Measurements from ENCODE around the gene LGALS7.
"Not testable (repeated sequence)": the region's sequence is repeated elsewhere in the genome, so short reads cannot be mapped to it uniquely, and the experiment has no call there.

LGALS7 gene

GRCh38 chr19:38812009-38812840 is 38.9 kb upstream of the LGALS7 start:
- 90 to 93% methylated on average over 18 of the region's 18 CpGs for WGBS, 2 experiments
- H3K36me3 ChIP-seq (ENCODE audit: control insufficient read depth, insufficient read depth, low read length): peaks cover 3% of the 10 kb centered on the region
- no peaks in the 10 kb centered on the region for H3K9me3 ChIP-seq (ENCODE audit: control insufficient read depth, low read length)
- H3K27ac ChIP-seq (ENCODE audit: insufficient read depth, low read depth, low read length, poor library complexity, severe bottlenecking): no peak overlapping the region
- H3K4me1 ChIP-seq (ENCODE audit: control insufficient read depth, insufficient read depth, low read length): no peaks in the 10 kb centered on the region
- no peak overlapping the region for H3K4me3 ChIP-seq (ENCODE audit: insufficient read depth, low read depth, low read length)
- H3K27me3 ChIP-seq (ENCODE audit: control insufficient read depth, insufficient read depth, low read length, poor library complexity, severe bottlenecking): no peaks in the 10 kb centered on the region

GRCh38 chr19:38809592-38810252 is 36.4 kb upstream of the LGALS7 start:
- 93 to 94% methylated on average over 7 to 8 of the region's 8 CpGs for WGBS, 2 experiments
- Histone ChIP-seq H3K36me3 (ENCODE audit: control insufficient read depth, insufficient read depth, low read length) (no peaks in the 10 kb centered on the region), H3K4me1 (ENCODE audit: control insufficient read depth, insufficient read depth, low read length) (no peaks in the 10 kb centered on the region), H3K9me3 (ENCODE audit: control insufficient read depth, low read length) (no peaks in the 10 kb centered on the region), H3K27me3 (ENCODE audit: control insufficient read depth, insufficient read depth, low read length, poor library complexity, severe bottlenecking) (no peaks in the 10 kb centered on the region), H3K4me3 (ENCODE audit: insufficient read depth, low read depth, low read length) (no peak overlapping the region), H3K27ac (ENCODE audit: insufficient read depth, low read depth, low read length, poor library complexity, severe bottlenecking) (no peak overlapping the region)

GRCh38 chr19:38808741-38809140 is 35.4 kb upstream of the LGALS7 start:
- no peaks in the 10 kb centered on the region for H3K27me3 ChIP-seq (ENCODE audit: control insufficient read depth, insufficient read depth, low read length, poor library complexity, severe bottlenecking)
- 92 to 93% methylated on average over 17 of the region's 17 CpGs for WGBS, 2 experiments
- H3K36me3 ChIP-seq (ENCODE audit: control insufficient read depth, insufficient read depth, low read length): no peaks in the 10 kb centered on the region
- no peaks in the 10 kb centered on the region for H3K4me1 ChIP-seq (ENCODE audit: control insufficient read depth, insufficient read depth, low read length)
- H3K27ac ChIP-seq (ENCODE audit: insufficient read depth, low read depth, low read length, poor library complexity, severe bottlenecking): no peak overlapping the region
- no peaks in the 10 kb centered on the region for H3K9me3 ChIP-seq (ENCODE audit: control insufficient read depth, low read length)
- H3K4me3 ChIP-seq (ENCODE audit: insufficient read depth, low read depth, low read length): no peak overlapping the region

GRCh38 chr19:38807374-38808098 is 34.2 kb upstream of the LGALS7 start:
- 89% methylated on average over 11 of the region's 18 CpGs for WGBS, 2 experiments
- not testable (repeated sequence) for H3K27me3 ChIP-seq (ENCODE audit: control insufficient read depth, insufficient read depth, low read length, poor library complexity, severe bottlenecking); H3K36me3 ChIP-seq (ENCODE audit: control insufficient read depth, insufficient read depth, low read length); H3K4me1 ChIP-seq (ENCODE audit: control insufficient read depth, insufficient read depth, low read length); H3K27ac ChIP-seq (ENCODE audit: insufficient read depth, low read depth, low read length, poor library complexity, severe bottlenecking); H3K4me3 ChIP-seq (ENCODE audit: insufficient read depth, low read depth, low read length); H3K9me3 ChIP-seq (ENCODE audit: control insufficient read depth, low read length)

GRCh38 chr19:38806371-38806770 is 33.1 kb upstream of the LGALS7 start:
- H3K4me3 ChIP-seq (ENCODE audit: insufficient read depth, low read depth, low read length): no peak overlapping the region
- no peaks in the 10 kb centered on the region for H3K4me1 ChIP-seq (ENCODE audit: control insufficient read depth, insufficient read depth, low read length)
- no peaks in the 10 kb centered on the region for H3K36me3 ChIP-seq (ENCODE audit: control insufficient read depth, insufficient read depth, low read length)
- no peak overlapping the region for H3K27ac ChIP-seq (ENCODE audit: insufficient read depth, low read depth, low read length, poor library complexity, severe bottlenecking)
- WGBS, 2 experiments: 93% methylated on average over 6 of the region's 6 CpGs
- no peaks in the 10 kb centered on the region for H3K9me3 ChIP-seq (ENCODE audit: control insufficient read depth, low read length)
- no peaks in the 10 kb centered on the region for H3K27me3 ChIP-seq (ENCODE audit: control insufficient read depth, insufficient read depth, low read length, poor library complexity, severe bottlenecking)

- Histone ChIP-seq H3K4me1 (ENCODE audit: control insufficient read depth, insufficient read depth, low read length) (no peaks in the 10 kb centered on the region), H3K9me3 (ENCODE audit: control insufficient read depth, low read length) (no peaks in the 10 kb centered on the region), H3K27ac (ENCODE audit: insufficient read depth, low read depth, low read length, poor library complexity, severe bottlenecking) (no peak overlapping the region), H3K27me3 (ENCODE audit: control insufficient read depth, insufficient read depth, low read length, poor library complexity, severe bottlenecking) (no peaks in the 10 kb centered on the region), H3K36me3 (ENCODE audit: control insufficient read depth, insufficient read depth, low read length) (no peaks in the 10 kb centered on the region), H3K4me3 (ENCODE audit: insufficient read depth, low read depth, low read length) (no peak overlapping the region)
- WGBS, 2 experiments: 90 to 96% methylated on average over 1 of the region's 1 CpG
Observed at GRCh38 chr19:38805180-38805579, 31.9 kb upstream of the LGALS7 start.

- Histone ChIP-seq H3K27me3 (ENCODE audit: control insufficient read depth, insufficient read depth, low read length, poor library complexity, severe bottlenecking) (no peaks in the 10 kb centered on the region), H3K4me3 (ENCODE audit: insufficient read depth, low read depth, low read length) (no peak overlapping the region), H3K27ac (ENCODE audit: insufficient read depth, low read depth, low read length, poor library complexity, severe bottlenecking) (no peak overlapping the region), H3K9me3 (ENCODE audit: control insufficient read depth, low read length) (no peaks in the 10 kb centered on the region), H3K4me1 (ENCODE audit: control insufficient read depth, insufficient read depth, low read length) (no peaks in the 10 kb centered on the region), H3K36me3 (ENCODE audit: control insufficient read depth, insufficient read depth, low read length) (no peaks in the 10 kb centered on the region)
- 91 to 93% methylated on average over 10 of the region's 10 CpGs for WGBS, 2 experiments
Observed at GRCh38 chr19:38803543-38803942, 30.2 kb upstream of the LGALS7 start.

- Histone ChIP-seq H3K27me3 (ENCODE audit: control insufficient read depth, insufficient read depth, low read length, poor library complexity, severe bottlenecking) (no peaks in the 10 kb centered on the region), H3K4me3 (ENCODE audit: insufficient read depth, low read depth, low read length) (no peak overlapping the region), H3K27ac (ENCODE audit: insufficient read depth, low read depth, low read length, poor library complexity, severe bottlenecking) (no peak overlapping the region), H3K4me1 (ENCODE audit: control insufficient read depth, insufficient read depth, low read length) (no peaks in the 10 kb centered on the region), H3K9me3 (ENCODE audit: control insufficient read depth, low read length) (no peaks in the 10 kb centered on the region), H3K36me3 (ENCODE audit: control insufficient read depth, insufficient read depth, low read length) (no peaks in the 10 kb centered on the region)
- 94 to 96% methylated on average over 12 of the region's 12 CpGs for WGBS, 2 experiments
Observed at GRCh38 chr19:38801359-38802095, 28.2 kb upstream of the LGALS7 start.

- Histone ChIP-seq H3K9me3 (ENCODE audit: control insufficient read depth, low read length) (no peaks in the 10 kb centered on the region), H3K4me3 (ENCODE audit: insufficient read depth, low read depth, low read length) (no peak overlapping the region), H3K4me1 (ENCODE audit: control insufficient read depth, insufficient read depth, low read length) (no peaks in the 10 kb centered on the region), H3K27me3 (ENCODE audit: control insufficient read depth, insufficient read depth, low read length, poor library complexity, severe bottlenecking) (no peaks in the 10 kb centered on the region), H3K27ac (ENCODE audit: insufficient read depth, low read depth, low read length, poor library complexity, severe bottlenecking) (no peak overlapping the region), H3K36me3 (ENCODE audit: control insufficient read depth, insufficient read depth, low read length) (no peaks in the 10 kb centered on the region)
- 93 to 96% methylated on average over 5 of the region's 5 CpGs for WGBS, 2 experiments
Observed at GRCh38 chr19:38800577-38801347, 27.4 kb upstream of the LGALS7 start.

All from ectodermal cell (in vitro differentiated cells).